NCI-H526 (cell line): Measurements from ENCODE around the gene LMLN.
"Not testable (repeated sequence)": the region's sequence is repeated elsewhere in the genome, so short reads cannot be mapped to it uniquely, and the experiment has no call there.

ENCODE experiments used
- DNase-seq, 2 experiments: peaks; one replicate each; lab custom pipeline; 2025; lab: John Stamatoyannopoulos, UW

The LMLN gene

DNA sequence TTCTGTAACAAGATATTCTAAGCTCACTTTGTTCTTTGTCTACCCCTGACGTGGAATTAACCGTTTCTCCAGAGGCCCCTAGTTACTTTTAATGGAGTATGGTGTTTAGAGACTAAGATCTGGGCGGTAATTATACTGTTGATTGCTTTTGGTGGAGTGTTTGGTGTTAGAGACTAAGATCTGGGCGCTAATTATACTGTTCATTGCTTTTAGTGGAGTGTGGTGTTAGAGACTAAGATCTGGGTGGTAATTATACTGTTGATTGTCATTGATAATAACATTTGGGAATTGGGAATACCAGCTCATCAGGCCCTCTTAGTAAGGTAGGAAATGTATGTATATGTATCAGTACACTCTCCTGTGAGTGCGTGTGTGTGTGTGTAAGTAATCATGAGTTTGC, 66.6 kb downstream of the LMLN start:
- DNase-seq = no peak

DNA sequence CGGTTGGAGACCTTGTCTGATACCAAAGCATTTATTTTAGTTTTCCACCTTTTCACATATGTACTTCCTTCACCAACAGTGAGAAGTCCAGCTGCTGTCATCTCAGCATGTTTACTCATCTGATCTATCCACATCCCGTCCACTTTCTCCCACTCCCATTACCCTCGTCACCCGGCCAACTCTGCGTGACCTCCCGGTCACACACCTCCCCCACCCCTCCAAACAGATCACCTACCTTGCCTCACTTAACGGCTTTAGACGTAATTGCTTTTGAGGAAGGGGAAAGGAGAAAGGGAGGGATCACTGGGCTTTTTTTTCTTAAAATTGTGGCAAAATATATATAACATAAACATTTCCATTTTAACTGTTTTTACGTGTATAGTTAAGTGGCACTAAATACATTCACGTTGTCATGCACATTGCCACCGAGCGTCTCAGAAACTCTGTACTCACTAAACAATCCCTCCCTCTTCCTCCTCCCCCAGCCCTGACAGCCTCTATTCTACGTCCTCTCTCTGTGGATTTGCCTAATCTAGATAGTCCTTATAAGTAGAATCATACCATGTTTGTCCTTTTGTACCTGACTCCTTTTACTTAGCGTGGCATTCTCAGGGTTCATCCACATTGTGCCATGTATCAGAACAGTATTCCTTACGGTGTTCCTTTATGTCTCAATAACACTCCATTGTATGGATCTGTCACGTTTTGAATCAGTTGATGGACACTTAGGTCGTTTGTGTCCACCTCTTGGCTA, 67.2 kb downstream of the LMLN start:
- DNase-seq = no peak

DNA sequence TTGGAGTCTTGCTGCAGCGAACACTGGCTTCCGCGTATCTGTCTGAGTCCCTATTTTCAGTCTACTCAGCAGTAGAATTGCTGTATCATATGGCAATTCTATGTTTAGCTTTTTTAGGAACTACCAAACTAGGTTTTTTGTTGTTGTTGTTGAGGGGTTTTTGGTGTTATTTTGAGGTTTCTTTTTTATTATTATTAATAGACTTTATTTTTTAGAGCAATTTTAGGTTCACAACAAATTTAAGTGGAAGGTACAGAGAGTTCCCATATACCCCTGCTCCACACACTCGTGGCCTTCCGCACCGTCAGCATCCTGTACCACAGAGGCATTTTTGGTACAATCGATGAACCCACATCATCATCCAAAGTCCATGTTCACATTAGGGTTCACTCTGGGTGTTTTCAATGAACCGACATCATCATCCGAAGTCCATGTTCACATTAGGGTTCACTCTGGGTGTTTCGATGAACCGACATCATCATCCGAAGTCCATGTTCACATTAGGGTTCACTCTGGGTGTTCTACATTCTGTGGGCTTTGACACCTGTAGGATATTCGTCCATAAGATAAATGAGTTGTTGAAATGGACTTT, 67.9 kb downstream of the LMLN start:
- DNase-seq = no peak

DNA sequence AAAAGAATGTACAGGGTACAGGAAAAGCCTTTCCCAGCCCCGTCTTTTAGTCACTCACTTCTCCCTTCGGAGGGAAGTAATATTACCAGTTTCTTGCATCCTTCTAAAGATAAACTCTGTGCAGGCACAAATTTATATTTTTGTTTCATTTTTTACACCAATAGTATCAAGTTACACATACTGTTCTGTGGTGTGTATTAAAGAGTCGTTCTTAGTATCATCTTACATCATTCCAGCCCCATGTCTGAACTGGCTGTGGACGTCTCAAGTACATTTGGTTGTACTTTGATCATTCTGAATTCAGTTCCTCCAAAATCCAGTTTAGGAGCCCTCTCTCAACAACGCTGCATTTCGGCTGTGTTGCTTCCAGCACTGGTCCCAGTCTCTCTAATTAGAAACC, 68.7 kb downstream of the LMLN start:
- no peak for DNase-seq

DNA sequence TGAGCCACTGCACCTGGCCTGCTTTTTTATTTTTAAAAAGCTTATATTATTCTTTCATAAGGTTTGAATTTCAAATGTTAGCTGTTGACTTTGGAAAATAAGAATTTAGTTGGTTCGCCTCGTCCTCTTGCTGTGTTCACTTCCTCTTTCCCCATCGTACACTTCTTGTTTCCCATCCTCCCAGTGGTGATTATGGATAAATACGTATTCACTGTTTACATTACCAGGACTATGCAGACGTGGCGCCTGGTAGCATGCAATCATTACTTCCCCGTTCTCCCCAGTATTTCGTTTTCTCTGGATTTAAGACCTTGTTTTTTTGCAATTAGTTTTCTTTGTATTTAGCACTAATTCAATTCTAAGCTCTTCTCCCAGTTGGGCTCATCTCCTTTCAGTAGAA, 70.1 kb downstream of the LMLN start:
- DNase-seq = no peak

DNA sequence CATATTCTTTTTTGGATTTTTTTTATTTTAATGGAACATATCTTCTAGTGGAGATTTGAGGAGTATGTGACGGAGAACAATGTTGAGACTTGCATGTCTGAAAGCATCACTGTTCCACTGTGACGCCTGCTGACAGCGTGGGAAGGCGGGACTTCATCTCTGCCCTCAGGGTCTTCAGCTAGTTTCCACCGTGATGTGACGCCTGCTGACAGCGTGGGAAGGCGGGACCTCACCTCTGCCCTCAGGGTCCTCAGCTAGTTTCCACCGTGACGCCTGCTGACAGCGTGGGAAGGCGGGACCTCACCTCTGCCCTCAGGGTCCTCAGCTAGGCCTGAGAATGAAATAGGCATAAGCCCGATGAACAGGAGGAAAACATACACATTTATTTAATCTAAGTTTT, 70.7 kb downstream of the LMLN start:
- no peak for DNase-seq

DNA sequence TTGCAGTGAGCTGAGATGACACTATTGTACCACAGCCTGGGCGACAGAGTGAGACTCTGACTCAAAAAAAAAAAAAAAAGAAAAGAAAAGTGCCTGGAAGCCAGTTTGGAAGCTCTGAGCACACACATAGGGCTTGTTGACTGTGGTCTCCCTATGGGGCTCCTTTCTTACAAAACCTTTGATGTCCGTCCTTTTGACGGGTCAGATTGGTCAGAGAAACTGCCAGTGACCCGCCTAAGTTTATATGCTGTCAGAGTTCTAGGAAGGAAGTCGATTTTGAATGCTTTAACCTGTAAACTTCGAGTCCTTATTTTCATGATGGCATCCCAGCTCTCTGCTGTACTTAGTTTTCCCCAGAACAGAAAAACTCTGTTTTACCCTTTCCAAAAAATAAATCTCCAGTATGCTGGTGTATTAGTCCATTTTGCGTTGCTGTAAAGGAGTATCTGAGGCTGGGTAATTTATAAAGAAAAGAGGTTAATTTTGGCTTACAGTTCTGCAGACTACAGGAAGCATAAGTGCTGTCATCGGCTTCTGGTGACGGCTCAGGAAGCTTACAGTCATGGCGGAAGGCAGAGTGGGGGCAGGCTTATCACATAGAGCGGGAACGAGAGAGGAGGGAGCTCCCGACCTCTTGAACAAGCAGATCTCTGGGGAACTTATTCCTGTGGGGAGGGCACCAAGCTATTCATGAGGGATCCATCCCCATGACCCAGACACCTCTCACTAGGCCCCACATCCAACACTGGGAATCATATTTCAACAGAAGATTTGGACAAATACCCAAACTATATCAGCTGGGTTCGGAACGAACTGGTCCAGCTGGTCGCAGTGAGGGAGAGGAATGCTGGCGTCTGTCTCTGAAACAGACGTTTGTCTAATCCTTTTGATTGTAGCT, 72.3 kb downstream of the LMLN start:
- no peak for DNase-seq

DNA sequence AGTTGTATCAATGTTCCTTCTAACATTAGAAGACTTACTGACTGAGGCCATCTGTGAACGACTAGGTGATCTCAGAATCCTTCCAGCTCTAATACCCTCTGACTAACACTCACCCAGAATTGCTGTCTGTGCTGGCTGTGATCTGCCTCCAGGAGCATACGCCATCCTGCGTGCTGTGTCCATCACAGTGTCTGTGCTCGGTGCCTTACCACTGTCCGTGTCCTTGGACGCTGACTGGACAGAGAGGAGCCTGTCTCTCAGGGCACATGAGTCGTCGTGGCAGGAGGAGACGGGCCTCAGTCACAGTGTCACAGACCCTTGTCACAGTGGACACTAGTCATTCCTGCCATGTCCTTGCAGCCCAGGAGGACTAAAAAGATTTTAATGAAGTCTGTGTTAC, 83.1 kb downstream of the LMLN start:
- no peak for DNase-seq

DNA sequence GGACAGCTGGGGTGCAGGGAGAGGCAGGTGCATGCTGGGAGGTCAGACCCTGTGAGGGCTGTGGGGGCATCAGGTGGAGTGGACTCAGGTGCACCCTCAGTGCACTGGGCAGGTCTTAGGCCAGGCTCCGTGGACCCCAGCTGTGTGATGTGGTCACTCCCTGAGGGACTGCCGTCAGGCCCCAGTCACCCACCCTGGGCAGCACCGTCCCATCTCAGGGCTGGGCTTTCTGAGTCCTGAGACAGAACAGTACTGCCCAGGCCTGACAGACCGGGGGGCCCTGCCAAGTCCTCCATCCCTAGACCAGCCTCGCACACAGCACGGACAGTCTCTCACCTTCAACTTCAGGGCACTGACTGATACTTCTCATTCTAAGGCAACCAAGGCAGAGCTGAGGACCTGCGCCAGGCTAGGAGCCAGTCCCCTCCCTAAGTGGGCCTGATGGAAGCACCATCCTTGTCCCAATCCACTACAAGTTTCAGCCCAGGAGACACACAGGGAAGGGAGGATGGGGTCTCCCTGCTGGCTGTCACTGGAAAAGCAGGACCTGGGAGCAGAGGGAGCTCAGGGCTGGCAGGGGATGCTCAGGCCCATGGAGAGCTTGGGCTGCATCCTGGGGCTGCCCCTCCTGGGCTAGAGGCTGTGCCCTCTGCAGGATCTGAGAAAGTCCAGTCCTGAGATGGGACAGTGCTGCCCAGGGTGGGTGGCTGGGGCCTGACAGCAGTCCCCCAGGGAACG, 86.3 kb downstream of the LMLN start:
- DNase-seq = peak in 1 of 2 experiments; percentile 10

DNA sequence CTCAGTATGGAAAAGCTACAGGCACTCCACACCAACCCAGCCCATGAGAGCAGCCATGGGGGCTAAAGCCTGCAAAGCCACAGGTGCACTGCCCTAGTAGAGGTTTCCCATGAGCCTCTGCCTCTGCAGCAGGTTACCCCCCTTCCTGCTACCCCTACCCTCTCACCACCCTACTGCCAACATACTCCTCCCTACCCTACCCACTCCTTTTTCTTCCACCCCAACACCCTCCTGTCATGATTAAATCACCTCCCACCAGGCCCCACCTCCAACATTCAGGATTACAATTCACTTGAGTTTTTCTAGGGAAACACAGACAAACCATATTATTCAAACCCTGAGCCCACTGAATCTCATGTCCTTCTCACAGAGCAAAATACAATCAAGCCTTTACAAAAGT, 88.4 kb downstream of the LMLN start:
- no peak for DNase-seq

DNA sequence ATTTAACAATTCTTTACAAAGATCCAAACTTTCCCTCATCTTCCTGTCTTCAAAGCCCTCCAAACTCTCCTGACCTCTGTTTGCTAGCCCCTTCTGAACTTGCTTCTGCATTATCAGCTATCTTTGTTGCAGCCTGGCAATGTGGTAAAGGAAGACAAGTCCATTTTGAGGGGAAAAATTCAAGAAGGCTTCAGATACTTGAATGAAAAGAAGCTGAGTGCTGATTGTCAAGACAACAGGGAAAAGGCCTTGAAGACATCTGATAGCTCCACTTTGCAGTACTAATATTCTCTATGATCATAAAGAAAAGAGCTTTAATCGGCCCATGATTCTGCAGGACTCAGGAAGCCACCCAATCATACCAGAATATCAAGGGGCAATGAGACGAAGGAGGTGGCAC, 91.8 kb downstream of the LMLN start:
- no peak for DNase-seq

DNA sequence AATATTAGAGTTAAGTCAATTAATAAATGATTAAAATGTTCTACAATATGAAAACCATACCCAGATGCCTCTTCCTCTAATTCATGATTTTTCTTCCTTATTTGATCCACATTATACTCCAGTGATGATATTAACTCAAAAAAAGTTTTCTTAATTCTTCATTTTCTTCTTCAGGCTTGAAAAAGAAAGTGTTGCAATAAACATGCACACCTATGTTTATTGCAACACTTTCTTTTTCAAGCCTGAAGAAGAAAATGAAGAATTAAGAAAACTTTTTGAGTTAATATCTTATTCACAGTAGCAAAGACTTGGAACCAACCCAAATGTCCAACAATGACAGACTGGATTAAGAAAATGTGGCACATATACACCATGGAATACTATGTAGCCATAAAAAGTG, 93.4 kb downstream of the LMLN start:
- not testable (repeated sequence) for DNase-seq

DNA sequence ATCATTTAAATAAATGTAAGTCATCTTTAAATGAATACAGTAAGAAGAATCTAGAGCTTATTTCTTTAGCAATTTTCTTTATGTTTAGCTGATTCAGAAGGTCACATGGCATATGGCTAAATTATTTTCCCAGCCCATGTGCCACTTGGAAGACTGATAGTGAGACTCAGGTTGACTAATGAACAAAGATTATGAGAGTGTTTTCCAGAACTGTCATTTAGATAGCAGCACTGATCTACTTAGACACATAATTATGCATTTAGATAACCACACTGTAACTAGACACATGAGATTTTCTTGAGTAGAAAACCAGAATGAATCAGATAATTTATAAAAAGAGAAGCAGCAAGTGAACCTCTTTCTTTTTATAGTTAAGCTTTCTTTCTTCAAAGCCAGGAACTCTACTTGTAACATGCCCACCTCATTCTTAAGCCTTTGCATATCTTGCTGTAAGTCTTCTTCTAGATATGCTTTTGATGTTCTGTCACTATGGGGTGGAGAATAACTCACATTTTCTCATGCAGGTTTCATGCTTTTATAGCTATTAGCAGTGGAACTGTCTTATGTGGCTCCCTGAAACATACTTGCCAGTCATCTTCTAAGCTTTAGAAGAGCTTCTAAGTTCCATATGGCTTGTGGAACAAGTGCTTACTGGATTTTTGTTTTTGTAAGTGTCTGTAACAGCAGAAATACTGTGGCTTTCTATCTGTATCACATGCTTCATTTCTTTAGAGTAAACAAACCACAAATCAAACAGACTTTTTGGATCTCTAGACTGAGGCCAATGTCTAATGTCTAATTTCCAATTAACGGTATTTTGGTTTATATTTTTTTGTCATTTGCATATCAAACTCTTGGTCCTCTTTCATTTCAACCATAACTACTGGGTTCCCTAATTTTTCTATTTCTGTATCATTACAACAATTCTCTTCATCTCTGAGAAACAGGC, 101.4 kb downstream of the LMLN start:
- DNase-seq = no peak

DNA sequence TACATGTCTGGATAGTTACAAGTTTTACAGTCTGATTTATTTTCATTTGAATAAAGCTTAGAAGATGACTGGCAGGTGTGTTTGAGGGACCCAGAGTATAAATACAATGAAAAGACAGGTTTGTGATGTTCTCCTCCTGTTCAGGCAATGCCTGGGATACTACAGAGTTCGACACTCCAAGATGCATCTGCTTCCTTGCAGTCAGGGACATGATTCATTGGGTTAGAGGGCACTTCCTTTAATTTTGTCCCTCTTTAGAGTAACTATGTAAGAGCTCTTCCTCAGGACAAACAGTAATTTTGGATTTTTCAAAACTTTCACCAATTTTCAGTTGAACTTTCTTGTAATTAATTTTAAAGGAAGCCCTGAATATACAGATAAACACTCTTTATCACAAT, 102.0 kb downstream of the LMLN start:
- DNase-seq = no peak

DNA sequence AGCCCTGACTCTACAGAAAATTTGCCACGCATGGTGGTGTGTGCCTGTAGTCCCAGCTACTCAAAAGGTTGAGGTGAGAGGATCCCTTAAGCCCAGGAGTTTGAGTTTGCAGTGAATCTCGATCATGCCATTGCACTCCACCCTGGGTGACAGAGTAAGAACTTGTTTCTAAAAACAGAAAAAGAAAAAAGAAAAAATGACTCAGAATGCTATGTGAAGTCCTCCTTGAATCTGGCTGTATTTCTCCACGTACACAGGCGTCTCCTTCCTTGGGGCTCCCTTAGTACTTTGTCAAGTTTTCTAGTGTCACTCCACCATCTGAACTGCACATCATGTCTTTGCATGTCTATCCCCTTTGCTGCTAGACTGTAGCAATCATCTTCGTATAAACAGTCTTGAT, 104.4 kb downstream of the LMLN start:
- no peak for DNase-seq

DNA sequence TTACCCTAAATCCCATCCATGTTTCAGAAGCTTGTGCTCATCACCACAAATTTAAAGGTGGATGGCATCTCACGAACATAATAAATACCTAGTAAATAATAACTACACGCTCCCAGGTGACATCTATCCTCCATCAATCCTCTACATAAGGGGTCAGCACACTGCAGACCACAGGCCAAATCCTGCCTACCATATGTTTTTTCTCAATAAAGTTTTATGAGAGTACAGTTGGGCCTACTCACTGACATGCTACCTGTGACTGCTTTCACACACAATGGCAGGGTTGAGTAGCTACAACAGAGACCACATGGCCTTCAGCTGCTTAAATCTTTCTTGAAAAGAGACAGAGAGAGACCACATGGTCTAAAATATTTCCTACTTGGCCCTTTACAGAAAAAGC, 105.9 kb downstream of the LMLN start:
- DNase-seq = no peak

DNA sequence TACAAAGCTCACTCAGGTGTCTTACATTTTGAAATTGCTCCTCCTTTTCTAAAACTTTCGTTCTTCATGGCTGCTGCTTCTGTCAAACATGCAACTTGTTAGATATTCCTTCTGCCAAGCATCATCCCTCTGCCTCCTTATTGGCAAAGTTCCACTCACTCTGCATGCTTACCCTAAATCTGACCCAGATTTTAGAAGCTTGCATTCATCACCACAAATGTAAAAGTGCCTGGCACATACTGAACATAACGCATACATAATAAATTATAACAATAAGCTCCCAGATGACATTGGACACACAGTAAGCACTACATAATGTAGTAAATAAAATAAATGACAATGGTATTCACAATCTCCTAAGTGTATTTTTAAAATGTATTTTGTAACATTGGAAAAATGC, 107.4 kb downstream of the LMLN start:
- DNase-seq = no peak

DNA sequence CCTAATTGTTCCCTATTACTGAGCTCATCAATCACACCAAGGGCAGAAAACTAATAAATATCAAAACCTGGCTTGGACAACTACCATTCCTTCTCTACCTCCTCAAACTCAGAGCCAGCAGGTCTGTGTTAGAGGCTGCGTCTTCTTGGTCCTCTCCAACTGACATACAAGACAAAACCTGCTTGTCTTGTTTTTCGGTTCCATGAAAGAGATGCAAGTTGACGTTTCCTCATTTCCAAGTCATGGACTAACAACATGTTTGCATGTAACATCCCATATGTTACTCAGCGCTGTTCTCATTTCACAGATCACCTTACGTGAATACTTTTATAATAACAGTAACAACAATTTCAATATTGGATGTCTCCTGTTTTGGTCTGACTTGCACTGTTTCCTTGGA, 110.9 kb downstream of the LMLN start:
- DNase-seq = peak; percentile 90 to 91

DNA sequence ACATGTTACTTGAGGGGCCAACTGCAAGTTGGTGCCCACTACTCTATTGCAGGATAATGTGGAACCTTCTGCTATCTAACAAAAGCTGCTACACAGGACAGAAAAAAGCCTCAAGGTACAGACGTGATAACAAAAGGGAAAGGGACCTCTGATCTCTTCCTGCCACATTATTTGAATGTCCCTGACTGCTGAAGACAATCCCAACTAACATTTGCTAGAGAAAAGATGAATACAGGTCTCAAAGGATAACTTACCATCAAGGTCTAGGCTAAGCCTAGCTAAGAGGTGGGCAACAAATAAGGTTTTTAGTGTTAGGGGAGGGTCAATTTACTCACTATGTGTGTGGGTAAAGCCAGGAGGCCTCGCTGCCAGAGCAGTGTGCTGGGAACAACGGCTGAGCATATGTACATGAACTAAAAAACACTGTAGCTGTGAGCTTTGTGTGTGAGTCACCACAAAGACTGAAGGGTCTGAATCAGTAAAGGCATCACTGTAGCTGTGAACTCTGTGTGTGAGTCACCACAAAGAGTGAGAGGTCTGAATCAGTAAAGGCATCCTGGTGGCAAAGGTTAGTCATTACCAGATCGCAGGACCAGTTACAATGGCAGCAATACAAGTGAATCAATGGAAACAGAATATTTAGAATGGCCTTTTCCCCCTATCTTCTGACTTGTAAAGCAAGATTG, 111.7 kb downstream of the LMLN start:
- peak; percentile 67 to 76 for DNase-seq

DNA sequence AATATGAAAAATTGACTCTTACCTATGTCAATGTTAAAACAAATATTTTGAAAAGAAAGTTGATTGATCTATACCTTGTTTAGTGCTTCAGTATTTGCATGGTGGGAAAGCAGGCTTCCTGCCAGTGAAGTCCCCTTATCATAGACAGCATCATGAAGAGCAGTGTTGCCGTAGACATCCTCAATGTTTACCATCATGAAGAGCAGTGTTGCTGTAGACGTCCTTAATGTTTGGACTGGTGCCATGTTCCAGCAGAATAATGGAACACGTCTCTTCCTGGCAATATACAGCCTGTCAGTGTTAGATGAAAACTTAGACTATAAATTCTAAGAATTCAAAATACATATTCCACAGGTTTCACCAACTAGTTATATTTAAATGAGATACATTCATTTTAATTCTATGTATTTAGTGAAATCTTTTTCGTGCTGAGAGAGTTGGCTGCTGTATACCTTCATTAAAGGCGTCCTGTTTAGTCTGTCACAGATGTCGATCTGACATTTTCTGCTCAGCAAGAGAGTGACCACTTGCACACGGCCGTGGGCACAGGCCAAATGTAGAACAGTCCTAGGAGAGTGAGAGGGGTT, 116.8 kb downstream of the LMLN start:
- DNase-seq = peak; percentile 56
